ENCODE measurements around the gene SENP2.
A peak's percentile ranks its signal among the peaks of the same experiment; 100 is the strongest.
"Not testable (repeated sequence)": the region's sequence is repeated elsewhere in the genome, so short reads cannot be mapped to it uniquely, and the experiment has no call there.

Gene SENP2

GRCh38 chr3:185585859-185586685, at the start of gene SENP2:
SENP2 (plus strand) TSS chr3:185586295; CDS start chr3:185586414, 119 bp downstream.
- DNase-seq = peak; percentile 99

DNA sequence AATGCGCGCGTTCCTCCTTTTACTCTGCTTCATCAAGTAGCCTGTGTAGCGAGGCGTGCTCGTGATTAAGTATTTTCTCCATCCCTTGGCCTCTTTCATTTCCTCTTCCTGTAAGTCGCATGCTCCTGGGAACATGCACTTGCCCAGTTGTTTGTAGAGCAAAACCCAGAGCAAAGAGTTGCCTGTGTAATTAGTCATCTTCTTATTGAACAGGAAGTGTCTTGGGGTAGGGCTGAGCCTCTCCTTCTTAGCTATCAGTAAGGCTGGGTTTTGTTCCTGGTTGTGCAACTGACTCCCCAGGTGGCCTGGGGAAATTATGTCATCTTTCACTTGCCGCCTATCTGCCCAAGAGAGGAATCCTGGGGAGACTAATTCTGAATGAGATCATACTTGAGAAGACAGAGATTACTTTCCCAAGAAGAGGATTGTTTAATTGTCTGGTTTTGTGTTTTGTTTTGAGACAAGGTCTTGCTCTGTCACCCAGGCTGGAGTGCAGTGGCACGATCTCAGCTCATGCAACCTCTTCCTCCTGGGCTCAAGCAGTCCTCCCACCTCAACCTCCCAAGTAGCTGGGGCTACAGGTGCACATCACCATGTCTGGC, 48.6 kb upstream of the SENP2 start:
- peak; percentile 96 for DNase-seq

DNA sequence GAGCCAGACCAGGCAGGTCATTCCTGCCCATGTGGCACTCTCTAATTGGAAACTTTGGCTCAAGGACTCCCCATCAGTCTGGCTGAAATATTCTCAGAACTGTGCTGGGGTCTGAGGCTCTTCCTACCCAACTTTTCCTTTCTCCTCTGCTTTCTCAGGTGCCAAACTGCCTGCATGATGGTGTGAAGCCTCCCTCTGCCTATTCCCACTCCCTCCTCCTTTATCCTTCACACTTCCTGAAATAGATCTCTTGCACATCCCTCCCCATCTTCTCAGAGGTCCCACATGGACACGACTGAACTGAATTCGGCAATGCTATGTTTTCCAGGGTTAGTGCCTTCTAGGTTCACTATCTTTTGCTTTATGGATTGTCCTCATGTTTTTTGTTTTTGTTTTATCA, 46.2 kb upstream of the SENP2 start:
- DNase-seq = no peak

DNA sequence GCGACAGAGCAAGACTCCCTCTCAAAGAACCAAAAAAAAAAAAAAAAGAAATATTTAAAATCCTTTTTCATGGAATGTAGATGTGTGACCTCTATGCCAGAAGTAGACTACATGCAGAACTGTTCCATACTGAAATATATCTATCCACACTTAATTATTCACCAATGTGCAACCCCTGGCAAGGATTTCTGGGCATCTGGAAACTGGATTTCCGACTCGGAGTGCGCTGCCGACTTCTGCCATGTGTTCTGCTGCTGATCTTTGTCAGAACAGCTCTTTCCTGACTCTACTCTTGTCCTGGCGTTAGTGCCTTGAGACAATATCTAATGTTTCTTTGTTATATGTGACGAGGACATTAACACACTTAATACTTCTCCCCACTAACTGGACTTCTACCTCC, 45.4 kb upstream of the SENP2 start:
- no peak for DNase-seq

DNA sequence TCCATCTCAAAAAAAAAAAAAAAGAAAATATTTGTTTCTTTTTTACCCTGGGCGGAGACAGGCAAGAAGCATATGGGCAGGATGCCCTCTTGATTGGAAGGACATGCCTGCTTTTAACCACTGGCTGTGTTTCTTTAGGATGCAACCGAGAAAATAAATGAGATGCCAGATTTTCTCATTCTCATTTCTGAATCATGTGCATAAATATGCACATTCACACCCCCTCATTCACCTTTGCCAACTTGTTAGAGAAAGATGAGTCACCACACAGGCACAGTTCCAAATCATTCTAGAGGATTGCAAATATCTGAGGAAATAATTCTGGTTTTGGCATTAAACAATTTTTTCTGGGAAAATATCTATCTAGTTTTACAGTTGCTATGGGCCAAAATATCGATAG, 37.0 kb upstream of the SENP2 start:
- DNase-seq = peak; percentile 98

GRCh38 chr3:185549651-185550111, 36.4 kb upstream of the SENP2 start:
- peak; percentile 77 for DNase-seq

GRCh38 chr3:185552358-185552877, 33.7 kb upstream of the SENP2 start, which contains the start of gene LIPH:
LIPH (minus strand) TSS chr3:185552588; CDS start chr3:185552471, 117 bp downstream.
- peak; percentile 51 for DNase-seq

- peak; percentile 18 for DNase-seq
Measured at GRCh38 chr3:185555101-185555501, 31.0 kb upstream of the SENP2 start.

GRCh38 chr3:185555860-185556347, 30.2 kb upstream of the SENP2 start:
- no peak for DNase-seq

GRCh38 chr3:185556640-185557039, 29.5 kb upstream of the SENP2 start:
- not testable (repeated sequence) for DNase-seq

- DNase-seq = peak; percentile 6
Measured at GRCh38 chr3:185558395-185558794, 27.7 kb upstream of the SENP2 start.

- no peak for DNase-seq
Measured at GRCh38 chr3:185559706-185560090, 26.4 kb upstream of the SENP2 start.

DNA sequence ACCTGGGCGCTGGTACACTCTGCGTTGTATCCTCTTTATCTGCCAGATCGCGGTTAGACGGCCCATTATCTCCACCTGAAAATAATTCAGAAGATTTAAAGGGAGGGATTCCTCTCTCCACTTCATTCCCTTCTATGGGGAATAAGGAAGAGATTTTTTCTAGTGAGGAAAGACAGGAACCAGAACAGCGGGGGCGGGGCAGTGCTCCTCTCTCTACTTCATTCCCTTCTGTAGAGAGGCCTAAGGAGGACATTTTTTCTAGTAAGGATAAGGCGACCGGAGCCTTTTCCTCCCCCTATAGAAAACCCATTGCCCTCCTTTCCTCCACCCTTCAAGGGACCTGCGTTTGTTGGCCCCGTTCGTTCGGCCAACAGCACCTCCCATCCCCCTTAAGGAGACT, 25.4 kb upstream of the SENP2 start:
- DNase-seq = no peak

DNA sequence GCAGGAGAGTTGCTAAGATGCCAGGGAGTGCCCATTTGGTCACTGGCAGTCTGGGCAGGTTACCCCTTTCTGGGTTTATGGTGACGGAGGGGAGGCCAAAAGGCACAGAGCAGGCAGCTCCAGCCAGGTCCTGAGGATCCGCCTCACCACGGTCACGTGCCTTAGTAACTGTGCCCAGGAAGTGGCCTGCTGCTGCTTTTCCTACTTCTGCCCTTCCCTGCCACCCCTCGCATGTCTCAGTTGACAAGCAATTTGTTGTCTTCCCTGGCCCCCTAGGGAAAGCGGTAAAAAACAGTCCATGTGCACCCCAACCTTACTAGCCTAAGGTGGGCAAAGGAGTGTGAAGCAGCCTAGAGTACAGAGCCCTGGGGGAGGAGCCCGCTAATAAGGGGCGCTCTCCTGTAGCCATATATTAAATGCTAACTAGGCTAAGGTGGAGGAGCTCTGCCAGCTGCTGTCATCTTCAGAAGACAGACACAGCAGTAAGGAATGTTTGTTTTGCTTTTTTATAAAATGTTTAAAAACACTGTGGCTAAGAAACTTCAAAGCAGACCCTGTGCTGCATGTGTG, 24.6 kb upstream of the SENP2 start:
- no peak for DNase-seq

- DNase-seq = no peak
Measured at GRCh38 chr3:185561958-185562357, 24.1 kb upstream of the SENP2 start.

DNA sequence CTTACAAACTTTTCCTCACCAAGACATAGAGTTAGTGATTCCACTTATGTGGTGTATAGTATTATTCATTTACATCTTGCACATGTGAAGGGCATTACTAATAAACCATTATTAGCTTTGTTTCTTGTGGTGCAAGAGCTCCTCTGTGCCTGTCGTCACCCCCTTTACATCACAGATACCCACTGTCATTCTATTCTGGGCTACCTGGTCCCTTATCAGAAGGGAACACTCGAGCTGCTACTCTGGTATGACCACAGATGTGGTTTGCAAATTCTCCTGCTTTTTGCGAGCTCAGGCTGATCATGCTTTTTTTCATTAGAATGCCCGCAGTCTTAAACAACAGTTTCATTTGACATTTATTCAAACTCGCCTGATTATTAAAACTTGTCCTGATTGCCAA, 13.9 kb upstream of the SENP2 start:
- DNase-seq = no peak

- peak; percentile 61 for DNase-seq
Measured at GRCh38 chr3:185575108-185575869, 10.8 kb upstream of the SENP2 start.

DNA sequence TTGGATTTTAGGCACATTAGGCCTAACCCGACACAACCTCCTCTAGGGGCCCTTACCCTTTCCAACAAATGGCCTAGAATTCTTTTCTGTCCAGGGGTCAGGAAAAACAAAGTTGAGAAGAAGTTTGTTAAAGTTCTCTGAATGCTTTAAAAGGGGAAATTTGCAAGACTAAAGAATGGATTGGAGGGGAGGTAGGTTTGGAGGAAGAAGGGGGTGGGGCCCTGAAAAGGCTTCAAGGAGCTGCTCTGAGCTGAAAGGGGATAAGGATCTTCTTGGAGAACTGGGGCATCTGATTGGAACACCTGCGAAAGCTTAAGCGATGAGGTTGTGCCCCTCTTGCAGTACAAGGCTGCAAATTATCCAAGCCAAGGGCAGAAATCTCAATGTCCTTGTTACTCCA, 3.9 kb upstream of the SENP2 start:
- no peak for DNase-seq

- no peak for DNase-seq
Measured at GRCh38 chr3:185582871-185583270, 3.2 kb upstream of the SENP2 start.

DNA sequence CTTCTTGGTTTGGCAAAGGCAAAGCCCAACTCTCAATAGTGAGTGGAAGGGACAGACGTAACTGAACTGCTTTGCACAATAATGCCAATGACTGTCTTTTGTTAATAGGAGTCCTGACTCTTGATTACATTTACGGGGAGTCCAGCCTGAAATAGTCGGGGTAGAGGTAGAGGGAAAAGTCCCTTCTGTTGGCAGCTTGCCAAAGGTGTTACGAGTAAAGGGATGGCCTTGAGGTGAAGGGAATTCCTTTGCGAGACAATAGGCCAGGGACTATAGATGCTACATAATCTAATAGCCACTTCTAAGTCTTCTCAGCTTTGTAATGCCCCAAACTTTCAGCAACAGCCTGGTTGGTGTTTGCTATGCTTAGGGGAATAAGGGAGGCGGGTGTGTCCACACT, 2.2 kb upstream of the SENP2 start:
- no peak for DNase-seq

GRCh38 chr3:185584686-185585085, 1.4 kb upstream of the SENP2 start:
- no peak for DNase-seq

GRCh38 chr3:185585518-185585858, 607 bp upstream of the SENP2 start:
- no peak for DNase-seq

DNA sequence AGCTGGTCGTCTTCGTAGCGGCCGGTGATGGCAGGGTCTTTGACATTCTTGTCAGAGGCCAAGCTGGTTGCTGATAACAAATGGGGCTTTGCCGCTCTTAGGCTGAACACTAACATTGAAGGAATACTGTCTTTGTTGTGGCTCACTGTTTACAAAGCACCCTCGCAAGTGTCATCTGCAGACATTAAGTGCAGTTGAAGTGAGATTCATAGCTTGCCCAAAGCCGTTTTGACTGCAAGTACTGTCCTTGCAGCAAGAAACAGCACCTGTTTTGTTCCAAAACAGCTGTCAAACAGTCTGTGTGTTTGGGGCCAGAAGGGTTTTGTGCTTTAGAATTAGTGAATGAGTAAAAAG, 568 bp downstream of the SENP2 start:
- peak; percentile 7 for DNase-seq

All from EL (cell line).